Bladder microvascular endothelial cell (primary cell): ENCODE results near the gene CDHR2. TPM values are rescaled to one million over a fixed set of nuclear protein-coding genes. Genes with fewer than 3 reads are reported as not detected.

Experiments used
- total RNA-seq: library from RNA; depleted of rRNA; stranded (reverse); fragments of >200 nt; gene quantifications from 2 replicates; pipeline ENCODE4 v1.2.3, GENCODE V29; 2014

CDHR2 gene, protein sequence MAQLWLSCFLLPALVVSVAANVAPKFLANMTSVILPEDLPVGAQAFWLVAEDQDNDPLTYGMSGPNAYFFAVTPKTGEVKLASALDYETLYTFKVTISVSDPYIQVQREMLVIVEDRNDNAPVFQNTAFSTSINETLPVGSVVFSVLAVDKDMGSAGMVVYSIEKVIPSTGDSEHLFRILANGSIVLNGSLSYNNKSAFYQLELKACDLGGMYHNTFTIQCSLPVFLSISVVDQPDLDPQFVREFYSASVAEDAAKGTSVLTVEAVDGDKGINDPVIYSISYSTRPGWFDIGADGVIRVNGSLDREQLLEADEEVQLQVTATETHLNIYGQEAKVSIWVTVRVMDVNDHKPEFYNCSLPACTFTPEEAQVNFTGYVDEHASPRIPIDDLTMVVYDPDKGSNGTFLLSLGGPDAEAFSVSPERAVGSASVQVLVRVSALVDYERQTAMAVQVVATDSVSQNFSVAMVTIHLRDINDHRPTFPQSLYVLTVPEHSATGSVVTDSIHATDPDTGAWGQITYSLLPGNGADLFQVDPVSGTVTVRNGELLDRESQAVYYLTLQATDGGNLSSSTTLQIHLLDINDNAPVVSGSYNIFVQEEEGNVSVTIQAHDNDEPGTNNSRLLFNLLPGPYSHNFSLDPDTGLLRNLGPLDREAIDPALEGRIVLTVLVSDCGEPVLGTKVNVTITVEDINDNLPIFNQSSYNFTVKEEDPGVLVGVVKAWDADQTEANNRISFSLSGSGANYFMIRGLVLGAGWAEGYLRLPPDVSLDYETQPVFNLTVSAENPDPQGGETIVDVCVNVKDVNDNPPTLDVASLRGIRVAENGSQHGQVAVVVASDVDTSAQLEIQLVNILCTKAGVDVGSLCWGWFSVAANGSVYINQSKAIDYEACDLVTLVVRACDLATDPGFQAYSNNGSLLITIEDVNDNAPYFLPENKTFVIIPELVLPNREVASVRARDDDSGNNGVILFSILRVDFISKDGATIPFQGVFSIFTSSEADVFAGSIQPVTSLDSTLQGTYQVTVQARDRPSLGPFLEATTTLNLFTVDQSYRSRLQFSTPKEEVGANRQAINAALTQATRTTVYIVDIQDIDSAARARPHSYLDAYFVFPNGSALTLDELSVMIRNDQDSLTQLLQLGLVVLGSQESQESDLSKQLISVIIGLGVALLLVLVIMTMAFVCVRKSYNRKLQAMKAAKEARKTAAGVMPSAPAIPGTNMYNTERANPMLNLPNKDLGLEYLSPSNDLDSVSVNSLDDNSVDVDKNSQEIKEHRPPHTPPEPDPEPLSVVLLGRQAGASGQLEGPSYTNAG (N-terminal part only)
- under 0.01 TPM in 1 of 2 replicates, not detected in the other for total RNA-seq

GRCh38 chr5:176548967-176549444 lies at the start of gene CDHR2:
Gene CDHR2, plus strand, starts transcription at chr5:176549342. Its CDS starts 16,011 bp downstream, at chr5:176565353.

GRCh38 chr5:176536902-176537553 lies 12.1 kb upstream of the CDHR2 start, which contains the start of gene RNF44:
Gene RNF44, minus strand, starts transcription at chr5:176537402. Its CDS starts 4,930 bp downstream, at chr5:176532472.

GRCh38 chr5:176609724-176610434 lies 60.7 kb downstream of the CDHR2 start, which contains the start of gene GPRIN1:
Gene GPRIN1, minus strand, starts transcription at chr5:176610156. Its CDS starts 10,322 bp downstream, at chr5:176599834.

GRCh38 chr5:176629853-176630680 lies 80.9 kb downstream of the CDHR2 start, which contains the start of the genes EIF4E1B and SNCB:
Gene EIF4E1B, plus strand, starts transcription at chr5:176630675. Its CDS starts 12,113 bp downstream, at chr5:176642788.
Gene SNCB, minus strand, starts transcription at chr5:176630534. Its CDS starts 880 bp downstream, at chr5:176629654.

Other genes starting within 250 kb of the CDHR2 start
- 53.3 and 79.9 TPM in 2 replicates for gene KIAA1191, start 187.6 kb upstream of the CDHR2 start, total RNA-seq
- gene ARL10, start 183.9 kb upstream of the CDHR2 start, total RNA-seq, result 5.8 and 19.7 TPM in 2 replicates
- gene NOP16, start 160.7 kb upstream of the CDHR2 start, total RNA-seq, result 15.9 and 19.8 TPM in 2 replicates
- gene HIGD2A, start 160.6 kb upstream of the CDHR2 start, total RNA-seq, result 20.6 and 27.6 TPM in 2 replicates
- 88.4 and 171 TPM in 2 replicates for gene CLTB, start 132.8 kb upstream of the CDHR2 start, total RNA-seq
- 24.3 and 66.0 TPM in 2 replicates for gene FAF2, start 101.0 kb upstream of the CDHR2 start, total RNA-seq
- gene RNF44, start 11.9 kb upstream of the CDHR2 start, total RNA-seq, result 1.6 and 8.5 TPM in 2 replicates
- 2.9 and 6.0 TPM in 2 replicates for gene GPRIN1, start 60.8 kb downstream of the CDHR2 start, total RNA-seq
- gene SNCB, start 81.2 kb downstream of the CDHR2 start, total RNA-seq, result 0.16 and 1.1 TPM in 2 replicates
- not detected in 2 replicates for gene EIF4E1B, start 81.3 kb downstream of the CDHR2 start, total RNA-seq
- gene TSPAN17, start 98.1 kb downstream of the CDHR2 start, total RNA-seq, result 39.7 and 55.1 TPM in 2 replicates